Fibroblast of lung (primary cell): Measurements from ENCODE around the gene SLC26A8. TPM values are rescaled to one million over a fixed set of nuclear protein-coding genes. Genes with fewer than 3 reads are reported as not detected.

Source experiments
- DNase-seq, 2 donors: peaks; one replicate each; pipeline versions ENCODE4 v3.0.0 to v3.0.0-alpha.2; 2010; ENCODE audit warnings: low read depth in 2 of 2
- H2AFZ ChIP-seq: 2 replicates; pipeline ENCODE4 v1.5.1; 2012; ENCODE audit warnings: low read length, control low read depth, inconsistent platforms
- H3K27ac ChIP-seq: 2 replicates; pipeline ENCODE4 v1.5.1; 2011; ENCODE audit warnings: low read length, control low read depth; ENCODE audit not compliant: insufficient read depth
- H3K27me3 ChIP-seq: 2 replicates; pipeline ENCODE4 v1.5.1; 2011; ENCODE audit warnings: mild to moderate bottlenecking, low read length; ENCODE audit not compliant: control insufficient read depth, insufficient read depth
- H3K36me3 ChIP-seq: 2 replicates; pipeline ENCODE4 v1.5.1; 2011; ENCODE audit warnings: low read length; ENCODE audit not compliant: control insufficient read depth, insufficient read depth
- H3K4me1 ChIP-seq: 2 replicates; pipeline ENCODE4 v1.5.1; 2011; ENCODE audit warnings: low read length; ENCODE audit not compliant: control insufficient read depth, insufficient read depth; ENCODE audit errors: extremely low read depth
- H3K4me2 ChIP-seq: 2 replicates; pipeline ENCODE4 v1.5.1; 2011; ENCODE audit warnings: low read length, control low read depth; ENCODE audit not compliant: insufficient read depth; ENCODE audit errors: extremely low read depth
- H3K4me3 ChIP-seq, 4 experiments: fragments of 200-600 bp in 1 of 4; sonication (generic) in 1 of 4; replicated peaks in 1 of 4; 2 replicates each; pipeline ENCODE4 v1.5.1; 2011 to 2016; ENCODE audit warnings: low read length in 4 of 4, low read depth in 3 of 4, mild to moderate bottlenecking in 3 of 4, control low read depth in 2 of 4, inconsistent platforms in 1 of 4, mixed read lengths in 1 of 4; ENCODE audit not compliant: insufficient read depth in 1 of 4; ENCODE audit errors: control extremely low read depth in 1 of 4
- H3K79me2 ChIP-seq: 2 replicates; pipeline ENCODE4 v1.5.1; 2012; ENCODE audit warnings: mild to moderate bottlenecking, low read length, inconsistent platforms; ENCODE audit not compliant: control insufficient read depth, insufficient read depth
- H3K9ac ChIP-seq: 2 replicates; pipeline ENCODE4 v1.5.1; 2011; ENCODE audit warnings: mild to moderate bottlenecking, low read length, control low read depth; ENCODE audit not compliant: insufficient read depth
- H3K9me3 ChIP-seq: 2 replicates; pipeline ENCODE4 v1.5.1; 2012; ENCODE audit warnings: low read depth, low read length; ENCODE audit not compliant: control insufficient read depth, insufficient read depth
- H4K20me1 ChIP-seq: 2 replicates; pipeline ENCODE4 v1.5.1; 2011; ENCODE audit warnings: low read length; ENCODE audit not compliant: control insufficient read depth, insufficient read depth; ENCODE audit errors: extremely low read depth
- EZH2 ChIP-seq: IDR thresholded peaks from 2 replicates; pipeline ENCODE4 v1.5.1; 2012; ENCODE audit warnings: low read length, control low read depth, mild to moderate bottlenecking; ENCODE audit errors: missing control alignments
- polyA plus RNA-seq, 2 donors: library from polyadenylated mRNA; depleted of rRNA in 1 of 2; stranded (reverse) in 1 of 2; unstranded in 1 of 2; fragments of >200 nt; gene quantifications; 2 replicates each; pipeline ENCODE4 v1.2.1, GENCODE V29; 2011 to 2012; ENCODE audit warnings: missing spikeins in 1 of 2
- total RNA-seq: library from RNA; depleted of rRNA; stranded (reverse); fragments of >200 nt; gene quantifications from 2 replicates; pipeline ENCODE4 v1.2.1, GENCODE V29; 2014
- TF ChIP-seq, protein P1 (sequence below), 2 donors: IDR thresholded peaks in 1 of 2; conservative IDR thresholded peaks in 1 of 2; 1 replicate in 1 of 2; 2 replicates in 1 of 2; pipeline ENCODE4 v1.5.1; 2011 to 2012; ENCODE audit warnings: low read length in 2 of 2, control low read depth in 1 of 2, inconsistent platforms in 1 of 2, low read depth in 1 of 2, mild to moderate bottlenecking in 1 of 2

The SLC26A8 gene
- total and polyA plus RNA-seq, 2 donors (not counting 1 experiment from before 2014, with no cell fraction given): not detected

DNA sequence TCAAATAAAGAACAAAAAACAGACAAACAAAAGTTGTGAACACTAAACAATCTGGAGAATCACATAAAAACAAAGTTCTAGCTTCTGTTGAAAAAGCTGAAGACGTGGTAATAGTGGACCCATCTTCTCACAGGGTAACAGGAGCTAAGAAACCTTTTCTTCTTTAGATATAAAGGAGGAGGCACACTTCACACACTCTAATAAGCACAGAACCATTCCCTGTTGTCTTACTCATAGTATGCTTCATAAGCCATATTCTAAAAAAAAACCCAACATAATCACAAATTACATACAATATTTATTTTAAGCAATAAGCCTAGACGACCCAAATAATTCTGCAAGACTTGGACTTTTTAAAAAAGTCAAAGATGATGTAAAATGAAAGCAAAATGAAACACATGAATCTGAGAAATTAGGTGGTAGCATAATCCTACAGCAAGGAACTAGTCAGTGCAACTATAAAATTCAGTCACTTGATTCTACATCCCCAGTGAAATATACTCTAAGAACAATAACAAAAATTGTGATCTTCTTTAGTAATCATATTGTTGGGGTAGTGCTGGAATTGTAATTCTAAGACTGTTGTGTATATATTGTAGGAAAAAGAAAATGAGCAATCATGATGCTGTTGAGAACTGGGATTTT is 119.2 kb downstream of the SLC26A8 start:
- no peaks in the 10 kb centered on the region for H3K4me1 ChIP-seq
- no peaks in the 10 kb centered on the region for H4K20me1 ChIP-seq
- TF ChIP-seq, protein P1, sequence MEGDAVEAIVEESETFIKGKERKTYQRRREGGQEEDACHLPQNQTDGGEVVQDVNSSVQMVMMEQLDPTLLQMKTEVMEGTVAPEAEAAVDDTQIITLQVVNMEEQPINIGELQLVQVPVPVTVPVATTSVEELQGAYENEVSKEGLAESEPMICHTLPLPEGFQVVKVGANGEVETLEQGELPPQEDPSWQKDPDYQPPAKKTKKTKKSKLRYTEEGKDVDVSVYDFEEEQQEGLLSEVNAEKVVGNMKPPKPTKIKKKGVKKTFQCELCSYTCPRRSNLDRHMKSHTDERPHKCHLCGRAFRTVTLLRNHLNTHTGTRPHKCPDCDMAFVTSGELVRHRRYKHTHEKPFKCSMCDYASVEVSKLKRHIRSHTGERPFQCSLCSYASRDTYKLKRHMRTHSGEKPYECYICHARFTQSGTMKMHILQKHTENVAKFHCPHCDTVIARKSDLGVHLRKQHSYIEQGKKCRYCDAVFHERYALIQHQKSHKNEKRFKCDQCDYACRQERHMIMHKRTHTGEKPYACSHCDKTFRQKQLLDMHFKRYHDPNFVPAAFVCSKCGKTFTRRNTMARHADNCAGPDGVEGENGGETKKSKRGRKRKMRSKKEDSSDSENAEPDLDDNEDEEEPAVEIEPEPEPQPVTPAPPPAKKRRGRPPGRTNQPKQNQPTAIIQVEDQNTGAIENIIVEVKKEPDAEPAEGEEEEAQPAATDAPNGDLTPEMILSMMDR (conservative IDR thresholded peaks at IDR 0.05 in 1 of 2, IDR thresholded peaks at IDR 0.05 in 1 of 2; ENCODE audit: low read depth in 1 of 2, low read length in 2 of 2): no peak
- no peak for TF ChIP-seq EZH2
- no peak overlapping the region for H2AFZ ChIP-seq
- no peak overlapping the region for H3K4me3 ChIP-seq
- no peak overlapping the region for H3K9ac ChIP-seq
- H3K27me3 ChIP-seq: no peaks in the 10 kb centered on the region
- H3K4me2 ChIP-seq: no peak overlapping the region
- no peaks in the 10 kb centered on the region for H3K36me3 ChIP-seq
- H3K79me2 ChIP-seq: peaks cover 15% of the 10 kb centered on the region
- H3K27ac ChIP-seq: no peak overlapping the region
- no peak for DNase-seq
- no peaks in the 10 kb centered on the region for H3K9me3 ChIP-seq

DNA sequence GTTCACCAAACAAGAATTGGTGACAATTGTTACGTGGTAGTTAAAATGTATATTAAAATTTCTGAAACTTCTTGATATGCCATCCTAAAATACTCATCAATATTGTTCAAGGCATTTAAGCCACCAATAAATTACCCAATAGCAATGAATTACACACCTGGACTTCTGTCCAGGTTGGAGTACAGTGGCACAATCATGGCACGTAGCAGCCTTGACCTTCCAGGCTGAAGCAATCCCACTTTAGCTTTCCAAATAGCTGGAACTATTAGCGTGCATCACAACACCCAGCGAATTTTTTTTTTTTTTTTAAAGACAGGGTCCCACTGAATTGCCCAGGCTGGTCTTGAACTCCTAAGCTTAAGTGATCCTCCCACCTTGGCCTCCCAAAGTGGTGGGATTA is 120.8 kb downstream of the SLC26A8 start:
- Histone ChIP-seq H3K27ac (no peak overlapping the region), H2AFZ (no peak overlapping the region), H3K79me2 (peaks cover 16% of the 10 kb centered on the region), H3K4me1 (no peaks in the 10 kb centered on the region), H3K9ac (no peak overlapping the region), H3K4me2 (no peak overlapping the region), H3K36me3 (no peaks in the 10 kb centered on the region), H3K4me3 (no peak overlapping the region), H3K9me3 (no peaks in the 10 kb centered on the region), H4K20me1 (no peaks in the 10 kb centered on the region), H3K27me3 (no peaks in the 10 kb centered on the region)
- TF ChIP-seq EZH2: no peak
- TF ChIP-seq, protein P1 (conservative IDR thresholded peaks at IDR 0.05 in 1 of 2, IDR thresholded peaks at IDR 0.05 in 1 of 2; ENCODE audit: low read depth in 1 of 2, low read length in 2 of 2): no peak
- DNase-seq: no peak

DNA sequence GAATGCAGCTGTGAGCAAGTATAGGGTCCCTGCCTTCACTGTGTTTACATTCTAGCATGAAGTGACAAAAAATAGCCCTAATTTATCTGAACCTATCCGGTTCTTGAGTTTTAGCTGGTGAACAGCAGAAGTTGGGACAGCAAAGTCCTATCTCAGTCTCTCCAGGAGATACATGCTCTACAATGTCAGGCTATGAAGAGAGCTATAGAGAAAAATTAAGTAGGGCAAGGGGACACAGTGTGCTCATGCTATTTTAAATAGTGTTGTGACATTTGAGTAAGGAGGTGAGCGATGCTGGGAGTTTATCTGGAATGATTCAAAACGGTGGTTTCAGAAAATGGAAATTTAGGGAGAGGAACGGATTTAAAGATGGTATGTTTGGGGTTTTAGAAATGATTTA is 124.0 kb downstream of the SLC26A8 start:
- TF ChIP-seq, protein P1 (conservative IDR thresholded peaks at IDR 0.05 in 1 of 2, IDR thresholded peaks at IDR 0.05 in 1 of 2; ENCODE audit: low read depth in 1 of 2, low read length in 2 of 2): no peak
- no peak for TF ChIP-seq EZH2
- H3K27me3 ChIP-seq: no peaks in the 10 kb centered on the region
- H4K20me1 ChIP-seq: no peaks in the 10 kb centered on the region
- no peak overlapping the region for H3K4me3 ChIP-seq
- no peak overlapping the region for H3K9ac ChIP-seq
- no peak overlapping the region for H2AFZ ChIP-seq
- H3K36me3 ChIP-seq: no peaks in the 10 kb centered on the region
- no peak overlapping the region for H3K27ac ChIP-seq
- no peak overlapping the region for H3K4me2 ChIP-seq
- H3K4me1 ChIP-seq: no peaks in the 10 kb centered on the region
- H3K9me3 ChIP-seq: no peaks in the 10 kb centered on the region
- H3K79me2 ChIP-seq: peaks cover 17% of the 10 kb centered on the region
- no peak for DNase-seq
